GM19035 (cell line): ENCODE results near the gene IRF1.
"Not testable (repeated sequence)": the region's sequence is repeated elsewhere in the genome, so short reads cannot be mapped to it uniquely, and the experiment has no call there.

Experiments used
- ATAC-seq: cut with Tn5 transposase; IDR thresholded peaks from one replicate; pipeline ENCODE4 v1.9.1; 2021; ENCODE audit not compliant: unreplicated experiment

The IRF1 gene, protein sequence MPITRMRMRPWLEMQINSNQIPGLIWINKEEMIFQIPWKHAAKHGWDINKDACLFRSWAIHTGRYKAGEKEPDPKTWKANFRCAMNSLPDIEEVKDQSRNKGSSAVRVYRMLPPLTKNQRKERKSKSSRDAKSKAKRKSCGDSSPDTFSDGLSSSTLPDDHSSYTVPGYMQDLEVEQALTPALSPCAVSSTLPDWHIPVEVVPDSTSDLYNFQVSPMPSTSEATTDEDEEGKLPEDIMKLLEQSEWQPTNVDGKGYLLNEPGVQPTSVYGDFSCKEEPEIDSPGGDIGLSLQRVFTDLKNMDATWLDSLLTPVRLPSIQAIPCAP

DNA sequence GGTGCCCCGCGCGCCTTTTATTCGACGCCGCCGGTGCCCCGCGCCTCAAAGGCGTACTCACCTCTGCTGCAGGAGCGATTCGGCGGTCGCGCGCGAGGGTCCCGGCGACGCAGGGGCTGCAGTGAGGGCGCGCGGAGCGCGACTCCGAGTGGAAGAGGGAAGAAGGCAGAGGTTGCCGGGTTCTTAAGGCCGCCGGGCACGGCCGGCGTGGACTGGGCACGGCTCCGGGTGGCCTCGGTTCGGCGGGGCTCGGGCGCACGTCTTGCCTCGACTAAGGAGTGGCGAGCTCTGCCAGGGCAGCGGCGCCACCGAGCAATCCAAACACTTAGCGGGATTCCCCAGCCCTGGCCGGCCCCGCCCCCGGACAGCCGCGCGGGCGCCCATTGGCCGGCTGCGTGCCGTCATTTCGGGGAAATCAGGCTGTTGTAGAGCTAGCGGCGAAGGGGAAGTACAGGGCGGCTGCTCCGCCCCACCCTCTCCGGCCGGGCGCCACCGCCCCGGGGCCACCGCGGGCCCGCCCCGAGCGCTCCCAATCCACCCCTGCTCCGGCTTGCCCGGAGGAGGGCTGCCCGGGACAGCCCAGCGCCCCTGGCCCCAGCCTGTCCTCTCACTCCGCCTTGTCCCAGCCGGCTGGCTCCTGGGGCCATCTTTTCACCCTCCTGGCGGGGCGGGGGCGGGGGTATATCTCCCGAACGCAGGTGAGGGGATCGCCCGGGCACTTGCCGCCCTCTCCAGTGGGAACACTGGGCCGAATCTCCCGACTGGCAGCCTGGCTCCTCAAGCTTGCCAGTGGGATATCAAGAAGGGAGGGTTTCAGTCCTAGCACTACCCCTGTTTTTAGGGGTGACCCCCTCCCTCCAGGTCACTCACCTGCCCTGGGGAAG is at the start of gene IRF1:
TSS of gene IRF1 (minus strand) at position 290 of the 884 bp plus-strand sequence. CDS start 1,295 bp downstream, outside the sequence.
- peak; percentile 80 for ATAC-seq

DNA sequence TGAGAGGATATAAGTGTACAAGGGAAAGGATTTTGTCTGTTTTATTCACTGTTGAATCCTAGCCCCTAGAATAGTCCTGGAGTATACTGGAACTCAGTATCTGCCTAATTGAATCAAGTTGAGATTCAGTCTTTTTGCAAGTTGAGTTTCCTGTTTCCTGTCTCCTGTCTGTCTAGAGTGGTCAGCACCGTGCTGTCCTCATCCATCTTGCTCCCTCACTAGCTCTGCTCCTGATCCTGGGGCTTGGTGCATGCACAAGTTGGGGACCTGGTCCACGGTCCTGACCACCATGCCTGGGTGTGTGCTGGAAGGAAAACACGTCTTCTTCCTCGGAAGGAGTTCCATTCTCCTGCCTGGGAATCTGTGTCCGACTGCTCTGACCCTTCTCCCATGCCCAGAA is 49.6 kb upstream of the IRF1 start:
- ATAC-seq: no peak

DNA sequence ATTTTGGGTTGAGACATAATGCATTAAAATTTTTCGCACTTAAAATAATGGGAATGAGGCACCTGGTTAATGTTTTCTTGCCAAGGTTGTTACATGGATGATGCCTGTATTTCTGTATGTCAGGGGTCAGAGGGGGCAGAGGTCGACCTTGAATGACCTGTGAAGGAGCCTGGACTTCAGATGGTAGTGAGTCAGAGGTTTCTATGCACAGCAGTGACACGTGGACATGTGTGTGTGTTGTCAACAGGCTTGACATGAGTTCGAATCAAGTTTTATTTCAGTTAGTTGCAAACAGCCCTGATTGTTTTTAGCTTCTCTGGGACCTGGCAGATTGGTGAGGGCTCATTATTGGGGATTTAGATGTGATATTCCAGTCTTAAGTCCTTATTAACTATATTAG is 49.1 kb upstream of the IRF1 start:
- ATAC-seq: no peak

DNA sequence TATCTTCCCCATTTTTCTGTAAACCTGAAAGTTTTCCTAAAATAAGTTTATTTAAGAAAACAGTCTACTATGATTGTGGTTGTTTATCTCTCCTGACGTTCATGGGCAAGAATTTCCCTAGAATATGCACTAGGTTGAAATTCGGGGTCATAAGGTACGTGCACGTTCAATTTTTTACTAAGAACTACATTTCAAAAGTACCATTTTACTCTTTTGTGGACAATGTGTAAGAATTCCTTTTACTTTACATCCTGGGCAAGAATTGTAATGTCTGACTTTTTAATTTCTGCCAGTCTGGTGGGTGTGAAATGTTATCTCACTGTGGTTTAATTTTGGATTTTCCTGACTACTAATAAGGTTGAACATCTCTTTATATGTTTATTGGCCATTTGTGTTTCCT is 40.4 kb upstream of the IRF1 start:
- ATAC-seq: no peak

DNA sequence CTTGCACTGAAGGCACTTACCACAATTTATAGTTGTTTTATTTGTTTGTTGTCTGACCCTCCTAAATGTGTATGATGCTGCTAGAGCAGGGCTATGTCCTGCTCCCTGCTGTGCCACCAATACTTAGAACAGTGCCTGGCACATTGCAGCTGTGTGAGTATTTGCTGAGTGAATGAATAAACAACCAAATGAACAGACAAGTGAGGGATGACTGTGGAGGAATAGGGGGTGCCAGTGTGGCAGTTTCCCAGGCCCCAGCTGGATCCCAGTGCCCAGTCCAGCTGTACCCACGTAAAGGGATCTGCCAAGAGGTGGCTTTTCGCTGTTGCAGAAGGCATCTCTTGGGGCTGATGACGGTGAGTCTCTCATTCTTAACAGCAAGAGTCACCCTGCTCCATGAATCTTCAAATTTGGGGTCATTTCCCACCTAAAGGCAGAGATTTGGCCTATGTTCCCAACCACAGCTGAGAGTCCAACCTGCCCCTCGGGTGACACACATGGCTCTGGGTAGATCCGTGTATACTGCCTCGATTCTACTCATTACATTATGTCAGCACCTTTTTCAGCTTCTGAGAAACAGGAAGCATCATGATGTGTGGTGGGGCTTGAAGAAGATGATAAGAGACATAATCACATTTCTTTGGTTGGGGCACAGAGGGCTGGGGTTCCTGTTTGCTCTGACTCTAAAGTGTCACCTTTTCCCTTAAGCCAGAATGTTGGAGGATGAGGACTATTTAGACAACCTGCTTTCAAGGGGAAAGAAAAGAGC is 38.5 kb upstream of the IRF1 start:
- ATAC-seq: no peak

DNA sequence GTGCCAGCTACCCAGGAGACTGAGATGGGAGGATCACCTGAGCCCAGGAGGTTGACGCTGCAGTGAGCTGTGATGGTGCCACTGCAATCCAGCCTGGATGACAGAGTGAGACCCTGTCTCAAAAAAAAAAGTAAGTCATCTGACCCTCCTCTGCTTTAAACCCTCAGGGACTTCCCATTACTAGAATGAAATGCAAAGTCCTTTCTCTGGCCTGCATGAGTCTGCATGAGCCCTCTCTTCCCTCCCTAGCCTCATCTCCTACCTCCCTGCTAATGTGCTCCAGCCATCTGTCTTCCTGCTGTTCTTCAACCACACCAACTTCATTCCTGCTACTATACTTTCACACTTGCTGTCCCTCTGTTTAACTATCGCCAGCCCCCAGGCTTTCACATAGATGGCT is 37.4 kb upstream of the IRF1 start:
- no peak for ATAC-seq

DNA sequence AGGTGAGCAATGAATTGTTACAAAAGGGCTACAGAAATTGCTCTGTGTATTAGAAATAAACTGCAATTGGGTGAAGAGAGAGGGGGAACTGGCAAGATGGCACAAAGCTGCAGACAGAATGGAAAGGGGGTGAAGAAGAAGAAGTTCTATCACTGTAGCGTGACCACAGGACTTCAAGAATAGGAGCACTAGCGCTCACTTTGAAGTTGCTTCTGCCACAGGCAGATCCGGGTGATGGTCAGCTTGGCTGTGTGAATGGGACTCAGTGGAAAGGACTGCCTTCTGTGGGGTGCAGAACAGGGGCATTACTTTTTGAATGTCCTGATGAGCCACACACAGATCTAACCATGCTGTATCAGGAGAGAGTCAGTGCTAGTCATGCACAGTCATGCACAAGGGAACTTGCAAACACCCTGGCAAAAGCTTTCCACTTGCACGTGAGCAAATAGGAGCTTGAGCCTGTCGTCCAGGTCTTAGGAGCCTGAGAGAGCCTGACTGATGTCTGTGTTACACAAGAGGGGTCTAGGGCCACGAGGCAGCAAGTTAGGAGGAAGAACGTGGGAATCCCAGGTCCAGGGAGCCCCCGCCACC is 36.5 kb upstream of the IRF1 start:
- ATAC-seq: no peak

DNA sequence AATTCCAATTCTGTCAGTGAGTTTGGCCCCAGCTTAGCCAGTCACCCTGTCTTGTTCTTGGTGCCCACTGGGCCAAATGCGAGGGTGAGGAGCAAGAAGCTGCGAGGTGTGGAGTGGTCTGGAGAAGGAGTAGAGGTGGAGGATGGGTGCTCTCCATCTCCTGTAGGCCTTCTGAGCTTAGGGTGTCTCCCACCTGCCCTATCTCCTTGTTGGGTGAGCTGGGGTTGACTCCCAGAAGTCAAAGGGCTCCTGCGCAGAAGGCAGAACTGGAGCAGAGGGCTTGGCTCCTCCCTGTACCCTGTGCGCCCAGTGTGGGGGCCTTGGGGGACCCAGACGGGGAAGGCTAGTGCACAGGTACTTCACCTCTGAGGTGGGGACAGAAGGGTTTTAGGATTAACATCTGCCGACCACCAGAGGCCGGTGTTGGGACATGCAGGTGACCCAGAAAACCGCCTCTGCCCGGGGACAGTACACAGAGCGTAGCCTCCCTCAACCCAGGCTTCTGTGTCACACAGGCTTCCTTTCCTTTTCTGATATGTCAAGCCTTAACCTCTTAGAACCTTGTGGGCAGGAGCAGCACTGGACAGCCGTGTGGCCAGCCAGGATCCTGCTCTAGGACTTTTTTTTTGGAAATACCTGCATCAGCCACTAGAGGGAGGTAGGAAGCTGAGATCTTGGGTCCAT is 35.9 kb upstream of the IRF1 start:
- ATAC-seq: peak; percentile 58

DNA sequence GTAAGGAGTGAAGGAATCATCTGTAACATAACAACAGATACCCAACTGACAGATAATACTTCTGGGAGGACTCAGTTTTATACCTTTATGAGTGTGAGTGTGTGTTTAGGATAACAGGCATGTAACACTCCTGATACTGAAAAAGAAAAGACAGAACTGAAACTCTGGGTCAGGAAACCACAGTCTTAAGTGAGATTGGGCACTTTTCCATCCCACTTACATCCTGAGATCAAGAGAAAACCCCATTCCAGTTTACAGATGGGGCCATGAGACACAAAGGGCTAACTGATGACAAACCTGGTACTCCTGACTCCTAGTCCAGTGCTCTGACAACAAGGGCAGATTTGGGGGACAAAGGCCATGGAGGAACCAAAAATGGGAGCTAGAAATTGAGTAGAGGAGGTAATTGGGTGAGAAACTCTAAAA is 34.7 kb upstream of the IRF1 start:
- peak; percentile 69 for ATAC-seq

DNA sequence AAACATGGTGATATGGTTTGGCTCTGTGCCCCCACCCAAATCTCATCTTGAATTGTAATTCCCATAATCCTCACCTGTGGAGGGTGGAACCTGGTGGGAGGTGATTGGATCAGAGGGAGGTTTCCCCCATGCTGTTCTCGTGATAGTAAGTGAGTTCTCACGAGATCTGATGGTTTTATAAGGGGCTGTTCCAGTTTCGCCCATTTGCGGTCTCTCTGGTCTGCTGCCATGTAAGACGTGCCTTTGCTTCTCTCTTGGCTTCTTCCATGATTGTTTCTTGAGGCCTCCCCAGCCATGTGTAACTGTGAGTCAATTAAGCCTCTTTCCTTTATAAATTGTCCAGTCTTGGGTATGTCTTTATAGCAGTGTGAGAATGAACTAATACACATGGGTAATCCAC is 34.3 kb upstream of the IRF1 start:
- not testable (repeated sequence) for ATAC-seq

DNA sequence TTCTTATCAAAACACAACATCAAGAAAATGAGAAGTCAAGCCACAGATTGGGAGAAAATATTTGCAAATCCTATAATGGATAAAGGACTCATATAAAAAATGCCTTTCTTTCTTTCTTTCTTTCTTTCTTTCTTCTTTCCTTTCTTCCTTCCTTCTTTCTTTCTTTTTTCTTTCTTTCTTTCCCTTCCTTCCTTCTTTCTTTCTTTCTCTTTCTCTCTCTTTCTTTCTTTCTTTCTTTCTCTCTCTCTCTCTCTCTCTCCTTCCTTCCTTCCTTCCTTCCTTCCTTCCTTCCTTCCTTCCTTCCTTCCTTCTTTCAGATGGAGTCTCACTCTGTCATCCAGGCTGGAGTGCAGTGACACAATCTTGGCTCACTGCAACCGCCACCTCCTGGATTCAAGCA is 31.5 kb upstream of the IRF1 start:
- ATAC-seq: not testable (repeated sequence)

DNA sequence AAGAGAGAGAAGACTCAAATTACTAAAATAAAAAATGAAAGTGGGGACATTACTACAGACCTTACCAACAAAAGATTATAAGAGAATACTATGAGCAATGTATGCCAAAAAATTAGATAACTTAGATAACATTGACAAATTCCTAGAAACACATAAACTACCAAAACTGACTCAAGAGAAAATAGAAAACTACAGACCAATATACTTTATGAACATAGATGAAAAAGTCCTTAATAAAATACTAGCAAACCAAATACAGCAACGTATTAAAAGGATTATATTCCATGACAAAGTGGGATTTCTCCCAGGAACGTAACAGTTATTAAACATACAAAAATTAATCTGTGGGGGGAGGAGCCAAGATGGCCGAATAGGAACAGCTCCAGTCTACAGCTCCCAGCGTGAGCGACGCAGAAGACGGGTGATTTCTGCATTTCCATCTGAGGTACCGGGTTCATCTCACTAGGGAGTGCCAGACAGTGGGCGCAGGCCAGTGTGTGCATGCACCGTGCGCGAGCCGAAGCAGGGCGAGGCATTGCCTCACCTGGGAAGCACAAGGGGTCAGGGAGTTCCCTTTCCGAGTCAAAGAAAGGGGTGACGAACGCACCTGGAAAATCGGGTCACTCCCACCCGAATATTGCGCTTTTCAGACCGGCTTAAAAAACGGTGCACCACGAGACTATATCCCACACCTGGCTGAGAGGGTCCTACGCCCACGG is 23.2 kb upstream of the IRF1 start:
- ATAC-seq: not testable (repeated sequence)

DNA sequence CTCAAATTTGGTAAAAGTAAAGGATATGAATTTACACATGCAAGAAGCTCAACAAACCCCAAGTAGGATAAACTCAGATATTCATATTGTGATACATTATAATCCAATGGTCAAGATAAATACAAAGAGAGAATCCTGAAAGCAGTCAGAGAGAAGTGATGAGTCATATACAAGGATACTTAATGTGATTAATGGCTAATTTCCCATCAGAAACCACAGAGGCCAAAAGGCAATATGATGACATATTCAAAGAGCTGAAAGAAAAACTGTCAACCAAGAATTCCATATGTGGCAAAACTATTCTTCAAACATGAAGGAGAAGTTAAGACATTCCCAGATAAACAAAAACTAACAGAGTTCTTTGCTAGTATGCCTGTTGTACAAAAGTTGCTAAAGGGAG is 19.5 kb upstream of the IRF1 start:
- no peak for ATAC-seq

DNA sequence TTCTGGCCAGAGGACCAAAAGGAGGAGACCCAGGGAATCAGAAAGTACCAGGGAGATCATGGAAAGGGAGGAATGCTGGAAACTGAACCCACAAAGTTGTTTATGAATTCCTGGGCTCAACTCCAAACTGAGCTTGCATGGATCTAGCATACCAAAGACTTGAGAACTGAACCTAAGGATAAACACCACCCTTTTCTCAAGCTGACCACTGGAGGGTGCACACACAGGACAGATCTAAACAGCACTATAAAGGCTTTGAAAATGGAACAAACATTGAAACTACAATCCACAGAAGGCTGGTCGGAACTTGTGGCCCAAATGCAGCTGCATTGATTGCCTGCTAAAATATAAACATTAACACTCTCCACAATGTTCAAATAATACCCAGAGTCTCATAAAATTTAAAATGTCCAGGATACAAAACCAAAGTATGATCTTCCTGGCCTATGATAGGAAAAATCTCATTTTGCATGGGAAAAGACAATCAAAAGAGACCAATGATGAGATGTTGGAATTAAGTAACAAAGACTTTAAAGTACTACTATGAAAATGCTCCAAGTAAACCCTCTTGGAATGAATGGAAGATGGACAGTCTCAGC is 15.6 kb upstream of the IRF1 start:
- ATAC-seq: no peak

DNA sequence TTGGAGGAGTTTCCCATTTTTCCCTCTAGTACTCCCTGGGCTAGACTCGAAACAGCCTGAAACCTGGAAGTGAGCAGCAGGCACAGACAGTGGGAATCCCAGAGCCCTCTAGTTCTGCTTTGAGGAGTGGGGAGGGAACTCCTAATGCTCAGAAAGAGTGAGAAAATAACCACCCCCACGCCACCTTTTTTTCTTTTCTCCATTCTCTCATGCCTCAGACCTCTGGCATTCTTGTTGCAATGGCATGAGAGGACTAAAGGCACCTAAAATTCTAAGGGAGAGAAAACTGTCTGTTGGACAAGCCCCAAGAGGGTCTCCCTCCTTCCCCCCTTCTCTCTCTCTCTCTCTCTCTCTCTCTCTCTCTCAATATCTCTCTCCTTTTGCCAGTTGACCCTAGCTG is 15.1 kb upstream of the IRF1 start:
- ATAC-seq: no peak

DNA sequence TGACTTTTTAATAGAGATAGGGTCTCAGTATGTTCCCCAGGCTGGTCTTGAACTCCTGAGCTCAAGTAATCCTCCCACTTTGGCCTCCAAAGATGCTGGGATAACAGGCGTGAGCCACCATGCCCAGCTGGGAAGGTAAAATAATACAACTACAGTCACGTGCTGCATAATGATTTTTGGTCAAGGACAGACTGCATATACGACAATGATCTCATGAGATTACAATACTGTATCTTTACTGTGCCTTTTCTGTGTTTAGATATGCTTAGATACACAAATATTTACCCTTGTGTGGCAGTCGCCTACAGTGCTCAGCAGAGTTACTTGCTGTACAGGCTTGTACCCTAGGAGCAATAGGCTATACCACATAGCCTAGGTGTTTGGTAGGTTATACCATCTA is 14.2 kb upstream of the IRF1 start:
- ATAC-seq: no peak

DNA sequence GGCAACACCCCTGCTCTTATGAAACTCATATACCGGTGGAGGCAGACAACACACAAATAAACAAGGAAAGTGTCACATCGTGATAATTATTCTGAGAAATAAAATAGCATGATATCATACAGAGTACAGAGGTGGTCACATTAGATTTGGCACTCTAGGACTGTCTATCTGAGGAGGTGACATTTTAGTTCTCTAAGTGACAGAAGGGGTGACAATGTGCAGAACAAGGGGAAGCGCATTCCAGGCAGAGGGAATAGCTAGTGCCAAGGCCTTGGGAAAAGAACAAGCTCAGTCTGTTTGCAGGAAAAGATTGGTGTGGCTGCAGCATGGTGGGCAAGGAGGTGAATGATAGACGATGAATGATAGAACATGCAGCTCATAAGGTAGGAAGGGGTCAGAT is 12.7 kb upstream of the IRF1 start:
- ATAC-seq: no peak

DNA sequence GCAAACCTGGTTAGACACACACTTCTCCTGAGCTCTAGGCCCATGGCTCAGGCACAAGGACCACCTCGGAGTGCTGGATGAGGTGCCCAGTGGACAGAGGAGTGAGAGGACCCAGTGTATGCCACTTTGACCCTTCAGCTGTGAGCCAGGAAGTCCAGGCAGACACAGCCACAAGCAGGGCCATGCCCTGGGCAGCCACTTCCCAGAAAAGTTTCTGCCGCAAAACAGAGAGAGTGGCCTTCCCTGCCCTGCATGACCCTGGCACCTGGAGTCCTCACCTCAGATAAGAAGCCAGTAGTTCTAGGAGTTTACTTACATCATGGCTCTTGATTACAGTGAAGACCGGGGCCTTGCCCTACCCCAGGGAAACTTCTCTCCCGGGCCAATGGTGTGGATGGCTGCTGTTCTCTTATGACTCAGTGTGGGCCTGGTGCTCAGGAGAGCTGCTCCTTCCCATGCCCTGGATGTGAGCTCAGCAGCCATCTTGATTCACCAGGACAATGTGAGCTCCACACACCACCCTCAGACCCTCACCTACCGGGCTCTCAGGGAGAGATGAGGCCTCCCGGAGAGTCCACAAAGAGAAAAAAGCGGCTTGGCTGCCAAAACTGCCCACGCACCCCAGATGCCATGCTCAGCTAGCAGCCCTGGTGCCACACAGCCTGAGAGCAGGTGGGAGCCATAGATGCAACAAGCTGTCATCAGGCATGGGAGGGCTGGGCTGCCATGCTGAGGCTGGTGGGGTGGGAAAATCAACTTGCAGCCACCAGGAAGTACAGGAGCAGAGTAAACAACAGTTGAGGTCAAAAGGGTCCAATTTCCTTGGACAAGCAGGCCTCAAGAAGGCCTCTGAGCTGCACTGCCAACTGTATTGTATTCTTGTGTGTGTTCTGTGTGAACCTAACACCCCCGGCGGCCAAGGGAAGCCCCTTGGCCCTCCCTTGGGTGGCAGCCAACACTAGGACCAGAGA is 11.7 kb upstream of the IRF1 start:
- no peak for ATAC-seq
